Right lobe of liver (tissue), 6 donors: ENCODE results near the gene CAMTA1. TPM values are rescaled to one million over a fixed set of nuclear protein-coding genes. Genes with fewer than 3 reads are reported as not detected.
"Not testable (repeated sequence)": the region's sequence is repeated elsewhere in the genome, so short reads cannot be mapped to it uniquely, and the experiment has no call there.

Experiments used
- ATAC-seq, 4 donors: fragments of 200-7000 bp; cut with Tn5 transposase; one replicate each; pipeline ENCODE4 v1.9.1; 2020; ENCODE audit warnings: mild to moderate bottlenecking in 4 of 4, moderate library complexity in 4 of 4
- DNase-seq, 3 donors: peaks; one replicate each; pipeline ENCODE4 v3.0.0-alpha.2; 2020
- H3K27ac ChIP-seq, 3 donors: fragments of 200-600 bp; one replicate each; pipeline ENCODE4 v1.8.0; 2022
- H3K27me3 ChIP-seq, 2 donors: fragments of 200-600 bp; one replicate each; pipeline ENCODE4 v1.8.0; 2022
- H3K36me3 ChIP-seq, 4 donors: fragments of 200-600 bp; sonication (generic) in 1 of 4; one replicate each; pipeline versions ENCODE4 v1.5.1 to v1.8.0; 2017 to 2022; ENCODE audit warnings: control low read depth in 1 of 4
- H3K4me1 ChIP-seq, 4 donors: fragments of 200-600 bp; sonication (generic) in 1 of 4; one replicate each; pipeline versions ENCODE4 v1.5.1 to v1.8.0; 2017 to 2022; ENCODE audit warnings: control low read depth in 1 of 4
- H3K4me3 ChIP-seq, 3 donors: fragments of 200-600 bp; one replicate each; pipeline ENCODE4 v1.8.0; 2022
- H3K9me3 ChIP-seq, 4 donors: fragments of 200-600 bp; sonication (generic) in 1 of 4; one replicate each; pipeline versions ENCODE4 v1.5.1 to v1.8.0; 2017 to 2022; ENCODE audit warnings: control low read depth in 1 of 4
- CTCF ChIP-seq, 4 donors: fragments of 200-600 bp in 3 of 4; fragments of 450-650 bp in 1 of 4; IDR thresholded peaks; one replicate each; pipeline versions ENCODE4 v1.5.1 to v1.8.0; 2016 to 2022; ENCODE audit warnings: antibody characterized with exemption in 4 of 4, mild to moderate bottlenecking in 2 of 4
- POLR2A ChIP-seq: fragments of 450-650 bp; IDR thresholded peaks from one replicate; pipeline ENCODE4 v1.6.1; 2017; ENCODE audit warnings: antibody characterized with exemption, mild to moderate bottlenecking
- WGBS: methylation state at CpG from one replicate; pipeline ENCODE4 v1.1.6; 2018; ENCODE audit warnings: low coverage, low lambda C conversion rate; ENCODE audit not compliant: insufficient coverage; ENCODE audit errors: missing lambda C conversion rate; 5-methylcytosine and 5-hydroxymethylcytosine counted together
- intact Hi-C, 2 donors: fragments of 100-400 bp; cut with DNase I; formaldehyde crosslinking; loops; one replicate each; pipeline versions ENCODE4 v1.11.2 to v1.14.1; 2022
- total RNA-seq, 6 experiments: library from RNA; depleted of rRNA in 2 of 6; stranded (reverse); fragments of >200 nt in 2 of 6; fragmentation: NEBNext Ultra II Directional in 3 of 6; extraction: Animal tissue kit (Norgen Biotek cat#: 25700) in 3 of 6; gene quantifications; one replicate each; pipeline versions ENCODE4 v1.1.0 to v1.2.4, GENCODE V29; 2016 to 2023
- donor health status: DM: no; HTN: yes; CAD: no.
- donor health status: DM: no; HTN: no; CAD: no.
- donor health status: DM: no; HTN: no; CAD: no.
- donor health status: DM: no; HTN: yes; CAD: no.
- donor health status: DM: no; HTN: yes; CAD: no.

CAMTA1 gene
- total RNA-seq, 6 experiments from 2014 or later = 32.3 to 49.4 (median 37.2) TPM

GRCh38 chr1:6802893-6803292 is 17.6 kb downstream of the CAMTA1 start:
- H3K4me3 ChIP-seq = no peak overlapping the region
- no peak for ATAC-seq
- H3K9me3 ChIP-seq = no peaks in the 10 kb centered on the region
- intact Hi-C loops = no loop called here
- WGBS = 90% methylated on average over 8 of the region's 8 CpGs
- no peak for DNase-seq
- peaks cover 0 to 21% (median 8%) of the 10 kb centered on the region in 4 donors for H3K4me1 ChIP-seq
- no peak for TF ChIP-seq CTCF (IDR thresholded peaks at IDR 0.05)
- no peak for TF ChIP-seq POLR2A
- H3K27me3 ChIP-seq = no peaks in the 10 kb centered on the region
- H3K36me3 ChIP-seq = no peaks in the 10 kb centered on the region
- H3K27ac ChIP-seq = no peak overlapping the region

- WGBS = 60% methylated on average over 2 of the region's 2 CpGs
- Histone ChIP-seq H3K4me1 (peaks cover 0 to 25% (median 11%) of the 10 kb centered on the region in 4 donors), H3K36me3 (no peaks in the 10 kb centered on the region), H3K27me3 (no peaks in the 10 kb centered on the region), H3K27ac (no peak overlapping the region), H3K4me3 (no peak overlapping the region), H3K9me3 (no peaks in the 10 kb centered on the region)
- intact Hi-C loops = no loop called here
- TF ChIP-seq CTCF (IDR thresholded peaks at IDR 0.05) = no peak
- no peak for TF ChIP-seq POLR2A
- no peak for ATAC-seq
- no peak for DNase-seq
These were observed 18.1 kb downstream of the CAMTA1 start for GRCh38 chr1:6803357-6803756.

GRCh38 chr1:6805004-6805416 is 19.8 kb downstream of the CAMTA1 start:
- WGBS = 91% methylated on average over 1 of the region's 1 CpG

GRCh38 chr1:6807782-6808181 is 22.5 kb downstream of the CAMTA1 start:
- Histone ChIP-seq H3K36me3 (no peaks in the 10 kb centered on the region), H3K27me3 (no peaks in the 10 kb centered on the region), H3K9me3 (no peaks in the 10 kb centered on the region), H3K4me1 (peaks cover 0 to 26% (median 10%) of the 10 kb centered on the region in 4 donors), H3K27ac (peak overlapping the region in 1 of 3 donors; percentile 4), H3K4me3 (no peak overlapping the region)
- intact Hi-C loops = no loop called here
- 16% methylated on average over 3 of the region's 3 CpGs for WGBS
- peak; percentile 63 to 74 (median 66) for ATAC-seq
- TF ChIP-seq CTCF (IDR thresholded peaks at IDR 0.05) = no peak
- no peak for TF ChIP-seq POLR2A
- DNase-seq = no peak

More at GRCh38 chr1:6805004-6805416, 19.8 kb downstream of the CAMTA1 start:
- H3K9me3 ChIP-seq = no peaks in the 10 kb centered on the region
- TF ChIP-seq CTCF (IDR thresholded peaks at IDR 0.05) (no peak), POLR2A (no peak)
- no peak overlapping the region for H3K27ac ChIP-seq
- H3K27me3 ChIP-seq = no peaks in the 10 kb centered on the region
- DNase-seq (no peak), ATAC-seq (no peak)
- H3K4me3 ChIP-seq = no peak overlapping the region
- H3K36me3 ChIP-seq = no peaks in the 10 kb centered on the region
- peaks cover 0 to 25% (median 12%) of the 10 kb centered on the region in 4 donors for H3K4me1 ChIP-seq
- intact Hi-C loops = no loop called here

- no peak for TF ChIP-seq POLR2A
- no peak for TF ChIP-seq CTCF (IDR thresholded peaks at IDR 0.05)
- H3K4me1 ChIP-seq = peaks cover 0 to 26% (median 12%) of the 10 kb centered on the region in 4 donors
- intact Hi-C loops = no loop called here
These were observed 24.2 kb downstream of the CAMTA1 start for GRCh38 chr1:6809461-6809860.

GRCh38 chr1:6810146-6810734 is 25.0 kb downstream of the CAMTA1 start:
- H3K27me3 ChIP-seq, H3K9me3 ChIP-seq, DNase-seq, H3K4me3 ChIP-seq, H3K36me3 ChIP-seq, intact Hi-C loops, H3K27ac ChIP-seq, ATAC-seq: not testable (repeated sequence)
- WGBS = 100% methylated on average over 2 of the region's 15 CpGs
- H3K4me1 ChIP-seq = peaks cover 0 to 26% (median 12%) of the 10 kb centered on the region in 4 donors

More at GRCh38 chr1:6809461-6809860, 24.2 kb downstream of the CAMTA1 start:
- H3K9me3 ChIP-seq = no peaks in the 10 kb centered on the region
- 93% methylated on average over 2 of the region's 2 CpGs for WGBS
- no peak overlapping the region for H3K4me3 ChIP-seq
- DNase-seq (no peak), ATAC-seq (no peak)
- H3K36me3 ChIP-seq = no peaks in the 10 kb centered on the region
- H3K27me3 ChIP-seq = no peaks in the 10 kb centered on the region
- H3K27ac ChIP-seq = no peak overlapping the region
